GM18517 (cell line): ENCODE results near the gene CDC45.
A peak's percentile ranks its signal among the peaks of the same experiment; 100 is the strongest.

ENCODE experiments used
- ATAC-seq: cut with Tn5 transposase; IDR thresholded peaks from one replicate; pipeline ENCODE4 v1.9.1; 2021; ENCODE audit warnings: mild to moderate bottlenecking, moderate library complexity; ENCODE audit not compliant: unreplicated experiment

The CDC45 gene

DNA sequence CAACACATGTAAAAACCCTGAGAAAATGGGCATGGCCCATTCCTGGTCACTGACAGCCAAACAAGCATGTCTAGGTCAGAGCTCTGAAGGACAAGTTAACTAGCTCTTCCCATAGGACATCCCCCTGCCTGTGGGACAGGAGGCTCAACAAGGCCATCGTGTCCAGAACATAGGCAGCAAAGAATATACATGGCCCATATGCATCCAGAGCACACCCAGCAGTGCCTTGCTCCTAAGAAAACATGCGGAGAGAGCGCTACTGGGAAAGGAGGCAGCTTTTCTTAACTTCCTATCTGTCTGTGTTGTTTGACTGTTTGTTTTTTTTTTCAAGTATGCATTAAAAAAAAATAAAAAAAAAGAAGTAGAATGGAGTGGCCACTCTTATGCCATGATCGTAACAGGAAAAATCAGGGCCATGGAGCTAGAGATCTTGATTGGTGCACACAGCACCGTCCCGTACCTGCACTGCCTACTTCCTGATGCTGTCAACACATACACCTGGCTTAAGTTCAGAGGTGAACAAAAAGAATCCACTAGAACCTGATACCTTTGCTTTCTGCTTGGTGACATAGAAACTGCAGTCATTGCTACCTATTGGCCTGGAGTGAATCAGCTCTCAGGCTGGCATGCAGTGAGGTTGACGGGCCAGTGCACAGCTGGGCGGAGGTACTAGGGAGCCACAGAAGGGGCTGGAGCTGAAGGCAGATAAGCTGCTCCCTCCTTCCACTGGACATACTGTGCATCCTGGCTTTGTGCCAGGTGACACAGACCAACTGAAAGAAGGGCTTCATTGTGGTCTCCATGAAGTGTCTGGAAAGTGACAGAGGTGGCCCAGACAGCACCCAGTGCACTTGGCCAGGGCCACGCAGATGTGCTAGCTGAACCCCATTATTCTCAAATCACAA is 12.6 kb upstream of the CDC45 start:
- no peak for ATAC-seq

DNA sequence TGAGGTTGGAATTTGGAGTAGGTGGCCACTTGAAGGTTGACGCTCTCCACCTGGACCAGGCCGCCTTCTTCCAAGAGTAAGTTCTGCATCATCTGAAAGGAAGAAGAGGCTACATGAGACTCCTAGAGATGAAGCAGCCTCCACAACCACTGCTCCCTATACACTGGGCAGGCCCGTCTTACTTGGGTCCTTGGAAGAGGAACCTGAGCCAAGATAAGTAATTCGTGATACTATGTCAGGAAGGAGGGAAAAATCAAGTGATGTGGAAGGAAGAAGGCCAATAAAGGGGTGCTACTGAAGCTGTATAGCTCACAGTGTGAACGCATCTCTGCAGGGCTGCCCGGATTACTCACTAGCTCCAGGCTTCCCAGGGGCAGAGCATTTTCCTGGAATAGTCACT is 11.8 kb upstream of the CDC45 start:
- no peak for ATAC-seq

DNA sequence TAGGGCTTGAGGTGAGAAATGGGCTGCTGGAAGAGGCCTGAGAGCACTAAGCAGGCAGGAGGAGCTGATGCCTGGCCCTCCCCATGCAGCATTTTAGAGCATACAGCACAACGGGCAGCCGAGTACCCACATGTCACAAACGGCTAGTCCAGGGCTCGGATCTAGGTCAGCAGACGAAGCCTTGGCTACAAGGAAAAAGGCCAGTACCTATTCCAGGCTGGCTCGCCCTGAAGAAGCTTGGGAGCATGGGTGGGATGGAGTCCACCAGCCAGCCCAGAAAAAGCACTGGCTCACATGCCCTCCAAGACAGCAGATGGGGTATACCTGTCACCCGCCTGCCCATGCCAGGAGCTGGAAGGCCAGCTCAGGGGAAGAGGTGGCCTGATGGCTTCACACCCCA is 10.3 kb upstream of the CDC45 start:
- no peak for ATAC-seq

DNA sequence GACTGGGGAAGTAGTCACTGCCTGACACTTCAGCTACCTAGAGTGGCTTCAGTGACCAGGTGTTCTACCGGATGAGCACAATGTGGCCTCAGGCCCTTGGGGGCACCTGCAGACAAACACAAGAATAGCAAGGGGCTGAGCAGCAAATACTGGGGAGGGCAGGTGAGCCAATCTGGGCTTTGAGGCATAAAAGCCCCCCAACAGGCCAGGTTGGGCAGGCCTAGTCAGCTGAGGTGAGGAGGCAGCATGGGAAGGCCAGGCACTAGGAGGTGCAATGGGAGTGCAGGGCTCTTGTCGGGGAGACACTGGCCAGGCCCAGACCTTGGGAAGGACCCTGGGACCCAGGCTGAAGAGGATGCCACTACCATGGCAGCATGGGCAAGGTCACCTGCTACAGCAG is 9.7 kb upstream of the CDC45 start:
- ATAC-seq = no peak

DNA sequence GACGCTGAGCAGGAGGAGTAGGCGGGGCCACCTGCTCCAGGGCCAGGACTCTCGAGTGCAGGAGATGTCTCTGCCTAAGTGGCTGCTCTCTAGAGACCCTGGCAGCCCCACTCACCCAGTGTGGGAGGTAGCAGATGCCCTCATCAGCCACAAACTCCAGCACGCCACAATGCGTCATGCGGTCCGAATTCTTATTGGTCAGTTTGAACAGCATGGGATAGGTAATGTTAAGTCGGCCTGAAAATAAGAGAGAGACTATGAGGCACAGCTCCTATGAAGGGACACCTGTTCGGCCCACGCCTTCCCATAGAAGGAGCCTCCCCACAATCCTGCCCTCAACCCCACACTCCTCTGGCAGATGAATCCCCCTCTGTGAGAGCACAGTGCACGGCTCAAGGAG is 8.1 kb upstream of the CDC45 start:
- no peak for ATAC-seq

DNA sequence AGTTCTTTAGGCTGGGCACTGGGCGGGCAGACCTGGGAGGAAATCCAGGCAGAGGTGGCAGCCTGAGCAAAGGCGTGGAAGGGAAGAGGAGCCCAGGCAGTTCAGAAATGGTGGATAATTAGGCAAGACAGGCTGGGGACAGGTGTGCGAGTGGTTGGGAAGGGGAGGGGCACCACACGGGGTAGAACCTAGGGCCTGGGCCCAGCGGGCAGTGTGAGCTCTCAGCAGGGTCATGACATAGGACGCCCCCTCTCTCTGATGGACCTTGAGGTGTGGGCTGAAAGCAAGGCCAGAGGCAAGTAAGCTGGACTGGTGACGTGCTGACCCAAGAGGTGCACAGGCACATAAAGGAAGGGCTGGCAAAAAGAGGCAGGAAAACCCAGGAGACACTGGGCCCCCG is 7.5 kb upstream of the CDC45 start:
- no peak for ATAC-seq

DNA sequence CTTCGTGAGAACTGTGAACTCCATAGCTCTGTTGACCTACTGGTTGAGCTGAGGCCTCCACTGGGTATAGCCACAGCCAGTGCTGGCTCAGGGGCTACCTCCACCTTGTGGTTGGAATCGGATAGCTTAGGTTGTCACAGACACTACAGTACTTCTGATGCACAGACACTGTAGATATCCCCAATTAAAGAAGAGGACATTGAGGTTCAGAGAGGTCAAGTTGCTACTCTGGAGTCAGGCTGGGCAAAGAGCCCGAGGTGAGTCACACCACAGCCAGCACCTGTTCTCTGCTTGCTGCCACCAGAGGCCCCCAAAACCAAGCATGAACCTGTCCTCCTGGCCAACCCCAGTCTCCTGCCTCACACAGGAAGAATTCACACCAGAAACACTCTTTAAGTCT is 6.1 kb upstream of the CDC45 start:
- no peak for ATAC-seq

DNA sequence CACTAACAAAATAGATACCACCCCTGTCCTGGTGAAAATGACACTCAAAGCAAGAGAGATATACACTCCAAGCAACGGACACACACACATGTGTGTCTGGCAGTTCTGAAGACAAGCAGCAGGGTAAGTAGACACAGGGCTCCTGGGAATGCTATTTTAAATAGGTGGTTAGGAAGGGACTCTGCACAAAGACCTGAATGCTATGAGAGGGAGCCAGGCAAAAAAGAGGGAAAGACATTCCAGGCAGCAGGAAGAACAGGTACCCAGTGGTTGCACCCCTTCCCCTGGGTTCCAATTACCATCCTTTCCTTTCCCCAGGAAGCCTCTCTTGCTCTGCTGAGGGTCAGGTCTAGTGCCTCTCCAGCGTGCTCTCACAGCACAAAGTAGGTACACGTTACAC is 3.7 kb upstream of the CDC45 start:
- no peak for ATAC-seq

DNA sequence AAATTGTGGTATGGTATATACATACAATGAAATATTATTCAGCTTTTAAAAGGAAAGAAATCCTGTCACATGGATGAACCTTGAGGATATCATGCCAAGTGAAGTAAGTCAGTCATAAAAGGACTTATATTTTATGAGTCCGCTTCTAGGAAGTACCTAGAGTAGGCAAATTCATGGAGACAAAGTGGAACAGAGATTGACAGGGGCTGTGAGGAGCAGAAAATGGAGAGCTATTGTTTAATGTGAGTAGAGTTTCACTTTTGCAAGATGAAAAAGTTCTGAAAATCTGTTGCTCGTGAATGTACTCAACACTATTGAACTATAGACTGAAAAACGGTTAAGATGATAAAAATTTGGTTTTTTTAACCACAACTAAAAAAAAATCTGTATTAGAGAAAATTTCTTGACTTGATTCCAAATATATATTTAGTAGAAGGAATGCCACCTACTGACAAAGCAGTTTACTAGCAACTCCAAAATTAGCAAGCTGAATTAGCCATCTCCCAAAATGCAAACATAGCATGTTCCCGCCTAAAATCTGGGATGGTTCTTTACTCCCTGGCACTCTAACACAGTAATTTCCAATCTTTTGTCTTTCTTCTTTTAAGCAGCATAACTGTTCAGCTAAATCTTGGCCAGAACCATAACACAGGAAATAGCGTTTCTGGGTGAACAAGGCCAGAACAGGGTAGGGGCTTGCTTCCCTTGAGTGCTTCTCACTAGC is 2.2 kb upstream of the CDC45 start:
- ATAC-seq = no peak

DNA sequence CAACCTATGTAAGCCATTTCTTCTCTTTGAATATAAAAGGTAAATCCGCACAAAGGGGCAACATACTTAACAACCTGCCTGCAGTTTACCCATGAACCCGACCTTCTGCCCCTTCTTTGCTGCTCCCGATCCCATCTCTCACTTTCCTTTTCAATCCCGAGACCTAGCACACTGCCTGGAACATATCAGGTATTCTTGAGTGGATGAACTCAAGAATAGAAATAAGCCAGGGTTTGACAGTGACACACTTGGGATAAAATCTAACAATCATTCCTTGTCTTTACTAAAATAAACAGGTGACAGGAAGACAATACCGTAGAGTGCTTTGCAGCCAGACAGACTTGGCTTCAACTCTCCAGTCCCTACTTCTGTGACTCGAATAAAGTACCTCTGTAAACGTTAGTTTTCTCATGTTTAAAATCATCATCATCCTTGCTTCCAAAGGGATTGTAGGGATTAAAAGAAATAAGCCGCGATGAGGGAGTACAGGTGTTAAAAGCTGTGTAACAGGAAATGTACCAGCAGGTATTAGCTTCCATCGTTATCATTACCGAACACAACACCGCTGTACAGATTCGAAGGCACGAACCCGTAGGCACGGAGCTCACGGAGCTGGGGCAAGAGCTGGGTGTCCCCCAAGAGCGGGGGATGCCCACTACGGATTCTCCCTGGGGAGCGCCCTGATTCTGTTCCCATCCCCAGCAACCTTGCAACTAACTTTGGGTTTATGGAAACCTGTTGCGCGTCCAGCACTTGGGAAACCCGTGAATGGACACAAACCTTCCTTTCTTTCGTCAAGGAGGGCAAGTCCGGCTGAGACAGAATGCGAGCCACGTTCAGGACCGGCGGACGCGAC is 1.4 kb upstream of the CDC45 start:
- no peak for ATAC-seq

DNA sequence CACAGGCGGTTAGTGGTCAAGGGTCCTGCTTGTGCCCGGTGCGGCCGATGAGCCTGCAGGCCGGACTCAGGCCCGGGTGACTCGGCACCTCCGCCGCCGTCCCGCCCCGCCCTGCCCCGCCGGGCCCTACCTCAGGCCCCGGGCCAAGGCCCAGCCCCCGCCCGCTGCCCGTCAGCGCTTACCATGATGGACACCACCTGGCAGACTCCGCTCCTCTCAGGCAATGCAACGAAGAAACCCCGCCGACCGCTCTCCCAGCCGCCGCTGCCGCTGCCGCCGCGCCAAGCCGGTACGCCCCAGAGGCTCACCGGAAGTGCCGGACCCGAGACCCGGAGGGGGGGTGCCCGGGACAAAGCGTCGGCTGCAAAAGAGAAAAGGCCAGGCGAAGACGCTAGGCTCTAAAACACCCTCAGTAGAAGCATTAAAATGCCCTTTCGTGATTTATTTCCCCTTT is 792 bp upstream of the CDC45 start, which contains the start of gene UFD1:
Gene UFD1 (minus strand): TSS at position 293 of the 454 bp plus-strand sequence. CDS start 108 bp downstream, at position 185.
- ATAC-seq = peak; percentile 41

DNA sequence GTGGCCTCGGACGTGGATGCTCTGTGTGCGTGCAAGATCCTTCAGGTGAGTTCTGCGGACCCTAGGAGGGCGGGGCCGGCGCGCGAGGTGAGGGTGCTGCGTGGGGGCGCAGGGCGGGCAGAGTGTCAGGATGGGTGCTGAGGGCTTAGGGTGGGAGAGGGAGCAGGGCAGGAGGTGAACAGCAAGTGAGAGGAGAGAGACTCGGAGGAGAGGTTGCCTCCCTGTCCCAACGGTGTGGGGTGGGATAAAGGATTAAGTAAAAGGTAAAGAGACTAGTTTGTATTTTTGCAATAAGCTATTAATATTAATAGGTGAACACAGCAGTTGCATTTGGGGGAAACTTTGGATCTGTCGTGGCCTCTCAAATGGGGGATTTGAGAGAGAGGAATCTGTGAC is 451 bp downstream of the CDC45 start:
- ATAC-seq = peak; percentile 2

DNA sequence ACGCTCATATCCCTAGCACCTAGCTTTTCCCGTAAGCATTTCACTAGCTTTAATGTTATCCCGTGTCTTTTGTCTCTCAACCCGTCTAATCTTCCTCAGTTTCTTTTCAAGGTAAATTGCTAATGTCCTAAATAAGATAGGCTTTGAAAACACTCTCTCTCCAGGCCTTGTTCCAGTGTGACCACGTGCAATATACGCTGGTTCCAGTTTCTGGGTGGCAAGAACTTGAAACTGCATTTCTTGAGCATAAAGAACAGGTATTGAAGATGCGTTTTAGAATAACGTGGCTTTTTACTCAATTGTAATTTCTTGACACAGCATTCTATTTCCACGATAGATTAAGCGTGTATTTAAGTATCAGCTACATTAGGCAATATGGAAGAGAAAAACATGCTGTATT is 1.1 kb downstream of the CDC45 start:
- ATAC-seq = no peak

DNA sequence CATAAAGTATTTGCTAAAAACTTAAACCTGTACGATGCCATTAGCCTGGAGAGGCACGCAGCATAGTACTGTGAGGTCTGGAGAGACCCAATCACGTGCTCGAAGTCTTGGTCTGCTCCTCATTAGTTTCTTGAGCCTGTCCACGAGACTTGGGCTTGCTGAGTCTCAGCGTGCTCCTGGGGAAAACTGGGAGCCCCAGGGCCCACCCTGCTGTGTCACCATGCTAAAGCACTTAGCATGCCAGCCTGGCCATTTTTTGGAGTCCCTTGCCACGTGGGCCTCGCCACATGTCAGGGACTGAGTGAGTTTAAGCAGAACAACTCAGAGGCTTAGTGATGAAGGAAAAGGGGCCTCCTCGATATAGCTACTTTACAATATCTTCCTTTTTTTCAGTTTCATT is 2.6 kb downstream of the CDC45 start:
- ATAC-seq = no peak

DNA sequence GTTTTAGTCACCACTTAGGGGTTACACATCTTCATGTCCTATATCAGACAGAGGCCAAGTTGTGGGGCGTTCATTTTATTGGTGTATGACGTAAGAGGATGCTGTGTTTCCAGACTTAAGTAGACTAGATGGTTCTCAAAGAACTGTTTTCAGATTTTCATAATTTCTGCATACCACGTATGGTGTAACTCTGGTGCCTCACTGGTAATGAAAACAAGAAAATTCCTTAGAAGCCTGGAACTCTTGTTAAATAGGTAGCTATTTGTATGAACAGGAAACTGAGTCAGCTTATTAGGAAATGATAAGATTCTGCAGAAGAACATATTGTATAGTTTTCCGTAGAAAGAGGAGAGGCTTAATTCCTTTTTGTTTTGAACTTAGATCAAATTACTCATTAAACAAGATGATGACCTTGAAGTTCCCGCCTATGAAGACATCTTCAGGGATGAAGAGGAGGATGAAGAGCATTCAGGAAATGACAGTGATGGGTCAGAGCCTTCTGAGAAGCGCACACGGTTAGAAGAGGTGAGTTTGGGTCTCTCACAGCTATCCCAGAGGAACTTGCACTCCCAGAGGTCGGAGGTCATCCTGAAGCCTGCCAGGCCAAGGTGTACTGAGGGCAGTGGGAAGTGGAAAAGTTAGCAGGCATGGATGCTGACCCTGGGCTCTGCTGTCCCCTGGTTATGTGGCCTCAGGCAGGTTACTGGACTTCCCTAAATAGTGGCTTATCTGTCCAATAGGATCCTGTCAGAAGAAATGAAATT is 3.9 kb downstream of the CDC45 start:
- no peak for ATAC-seq

DNA sequence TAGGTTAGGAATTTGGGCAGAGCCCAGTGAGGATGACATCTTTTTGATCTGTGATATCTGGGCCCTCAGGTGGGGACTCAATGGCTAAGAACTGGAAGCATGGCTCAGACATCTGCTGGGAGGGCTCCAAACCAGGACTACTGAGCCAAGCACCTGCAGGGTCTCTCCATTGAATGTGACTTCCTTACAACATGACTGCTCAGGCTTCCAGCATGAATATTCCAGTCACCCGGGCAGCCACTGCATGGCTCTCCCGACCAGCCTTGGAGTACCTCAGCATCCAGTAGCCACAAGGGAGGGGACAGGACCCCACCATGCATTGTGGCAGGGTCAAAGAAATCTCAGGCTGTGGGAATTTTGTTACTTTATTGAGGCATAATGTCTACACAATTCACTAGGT is 8.6 kb downstream of the CDC45 start:
- no peak for ATAC-seq

DNA sequence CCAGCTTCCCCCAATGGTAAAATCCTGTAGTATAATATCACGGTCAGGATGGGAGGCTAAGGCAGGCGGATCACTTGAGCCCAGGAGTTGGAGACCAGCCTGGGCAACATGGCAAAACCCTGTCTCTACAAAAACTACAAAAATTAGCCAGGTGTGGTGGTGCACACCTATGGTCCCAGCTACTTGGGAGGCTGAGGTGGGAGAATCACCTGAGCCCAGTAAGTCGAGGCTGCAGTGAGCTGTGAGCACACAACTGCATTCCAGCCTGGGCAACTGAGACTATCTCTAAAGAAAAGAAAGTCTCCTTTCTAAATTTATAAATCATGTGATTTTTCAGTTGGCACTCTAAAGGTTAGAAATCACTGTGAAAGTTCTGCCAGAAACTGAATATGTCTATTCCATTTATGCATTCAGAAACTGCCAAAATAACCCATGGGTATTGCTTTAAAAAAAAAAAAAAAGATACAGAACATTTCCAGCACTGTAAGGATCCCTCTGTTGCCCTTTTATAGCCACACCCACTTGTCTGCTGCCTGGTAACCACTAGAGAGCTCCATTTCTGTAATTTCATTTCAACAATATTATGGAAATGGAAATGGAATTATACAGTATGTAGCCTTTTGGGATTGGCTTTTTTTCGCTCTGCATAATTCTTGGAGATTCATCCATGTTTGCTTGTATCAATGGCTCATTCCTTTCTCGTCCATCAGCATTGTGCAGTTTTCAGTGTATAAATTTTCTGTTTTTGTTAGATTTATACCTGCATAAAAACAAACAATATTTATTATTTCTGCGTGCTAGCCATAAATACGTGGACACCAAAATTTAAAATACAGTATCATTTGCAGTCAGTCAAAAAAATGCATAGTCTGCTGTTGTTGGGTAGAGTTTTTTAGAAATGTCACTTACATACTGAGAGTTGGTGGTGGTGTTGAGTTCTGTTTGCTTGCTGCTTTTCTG is 9.4 kb downstream of the CDC45 start:
- no peak for ATAC-seq

DNA sequence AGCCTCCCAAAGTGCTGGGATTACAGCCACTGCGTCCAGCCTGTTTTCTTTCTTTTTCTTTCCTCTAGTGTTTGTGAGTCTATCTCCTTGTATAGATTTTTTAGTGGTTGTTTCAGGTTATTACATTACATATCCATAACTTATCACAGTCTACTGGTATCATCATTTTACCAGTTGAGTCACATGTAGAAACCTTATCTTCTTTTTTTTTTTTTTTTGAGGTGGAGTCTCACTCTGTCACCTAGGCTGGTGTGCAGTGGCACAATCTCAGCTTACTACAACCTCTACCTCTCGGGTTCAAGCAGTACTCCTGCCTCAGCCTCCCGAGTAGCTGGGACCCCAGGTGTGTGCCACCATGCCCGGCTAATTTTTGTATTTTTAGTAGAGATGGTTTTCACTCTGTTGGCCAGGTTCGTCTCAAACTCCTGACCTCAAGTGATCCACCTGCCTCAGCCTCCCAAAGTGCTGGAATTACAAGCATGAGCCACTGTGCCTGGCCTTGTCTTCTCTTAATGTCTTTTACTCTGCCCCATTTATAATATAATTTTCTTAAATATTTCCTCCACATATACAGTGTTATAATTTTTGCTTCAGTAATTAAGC is 11.0 kb downstream of the CDC45 start:
- no peak for ATAC-seq
